Liver (tissue), 9 donors: Measurements from ENCODE around the gene GMDS. TPM values are rescaled to one million over a fixed set of nuclear protein-coding genes. Genes with fewer than 3 reads are reported as not detected.
"Not testable (repeated sequence)": the region's sequence is repeated elsewhere in the genome, so short reads cannot be mapped to it uniquely, and the experiment has no call there.

Experiments
- DNase-seq: peaks from one replicate; pipeline ENCODE4 v3.0.0-alpha.2; 2017; ENCODE audit warnings: low spot score
- H3K27ac ChIP-seq, 2 donors: one replicate each; pipeline ENCODE4 v1.7.0; 2013; ENCODE audit warnings: inconsistent platforms in 2 of 2, low read length in 2 of 2, control low read depth in 1 of 2, low read depth in 1 of 2, mild to moderate bottlenecking in 1 of 2
- H3K27me3 ChIP-seq, 4 donors: one replicate each; pipeline versions ENCODE4 v1.6.1 to v1.7.0; 2013; ENCODE audit warnings: low read length in 3 of 4, inconsistent platforms in 1 of 4, mild to moderate bottlenecking in 1 of 4, moderate library complexity in 1 of 4; ENCODE audit not compliant: control insufficient read depth in 4 of 4, insufficient read depth in 4 of 4
- H3K36me3 ChIP-seq, 4 donors: one replicate each; pipeline versions ENCODE4 v1.6.1 to v1.7.0; 2013; ENCODE audit warnings: low read length in 3 of 4, mild to moderate bottlenecking in 3 of 4, low read depth in 1 of 4, moderate library complexity in 1 of 4; ENCODE audit not compliant: control insufficient read depth in 4 of 4, insufficient read depth in 3 of 4
- H3K4me1 ChIP-seq, 4 donors: one replicate each; pipeline versions ENCODE4 v1.6.1 to v1.7.0; 2013; ENCODE audit warnings: low read length in 3 of 4, mild to moderate bottlenecking in 3 of 4, moderate library complexity in 1 of 4; ENCODE audit not compliant: control insufficient read depth in 4 of 4, insufficient read depth in 4 of 4
- H3K4me3 ChIP-seq, 3 donors: one replicate each; pipeline versions ENCODE4 v1.6.1 to v1.7.0; 2013; ENCODE audit warnings: low read length in 3 of 3, control low read depth in 1 of 3, low read depth in 1 of 3, mild to moderate bottlenecking in 1 of 3
- H3K9ac ChIP-seq, 2 donors: one replicate each; pipeline ENCODE4 v1.7.0; 2013; ENCODE audit warnings: low read length in 2 of 2, mild to moderate bottlenecking in 2 of 2, moderate library complexity in 2 of 2, control low read depth in 1 of 2, low read depth in 1 of 2
- H3K9me3 ChIP-seq, 4 donors: one replicate each; pipeline versions ENCODE4 v1.6.1 to v1.7.0; 2013; ENCODE audit warnings: low read length in 3 of 4; ENCODE audit not compliant: control insufficient read depth in 4 of 4
- CTCF ChIP-seq: fragments of 150-350 bp; IDR thresholded peaks from 2 replicates; pipeline ENCODE4 v1.5.1; 2017; ENCODE audit warnings: improper control_type of control experiment, low read depth, low read length; ENCODE audit not compliant: missing input control
- EGR1 ChIP-seq, 2 donors: IDR thresholded peaks; 2 replicates each; pipeline ENCODE4 v1.6.1; 2016 to 2018; ENCODE audit warnings: antibody characterized with exemption in 2 of 2, low read depth in 2 of 2
- GABPA ChIP-seq, 2 donors: IDR thresholded peaks in 1 of 2; conservative IDR thresholded peaks in 1 of 2; 2 replicates each; pipeline ENCODE4 v1.6.1; 2016; ENCODE audit warnings: antibody characterized with exemption in 2 of 2, mild to moderate bottlenecking in 1 of 2, moderate library complexity in 1 of 2
- NR2F2 ChIP-seq: IDR thresholded peaks from 2 replicates; pipeline ENCODE4 v1.6.1; 2016; ENCODE audit warnings: antibody characterized with exemption
- RAD21 ChIP-seq, 2 donors: IDR thresholded peaks; 2 replicates each; pipeline ENCODE4 v1.6.1; 2016; ENCODE audit warnings: antibody characterized with exemption in 2 of 2, mild to moderate bottlenecking in 2 of 2
- RXRA ChIP-seq, 2 donors: IDR thresholded peaks; 2 replicates each; pipeline ENCODE4 v1.6.1; 2017 to 2018; ENCODE audit warnings: antibody characterized with exemption in 2 of 2, mild to moderate bottlenecking in 1 of 2
- SP1 ChIP-seq: IDR thresholded peaks from 2 replicates; pipeline ENCODE4 v1.6.1; 2018; ENCODE audit warnings: antibody characterized with exemption, mild to moderate bottlenecking
- TAF1 ChIP-seq: conservative IDR thresholded peaks from 2 replicates; pipeline ENCODE4 v1.6.1; 2016; ENCODE audit warnings: antibody characterized with exemption, mild to moderate bottlenecking
- ZBTB33 ChIP-seq: IDR thresholded peaks from 2 replicates; pipeline ENCODE4 v1.6.1; 2016; ENCODE audit warnings: antibody characterized with exemption
- WGBS: extraction: QIAGEN DNeasy Blood & Tissue Kit; methylation state at CpG from one replicate; pipeline ENCODE4 v1.1.7; 2013; 5-methylcytosine and 5-hydroxymethylcytosine counted together
- polyA plus RNA-seq, 2 donors: library from polyadenylated mRNA; stranded (reverse) in 1 of 2; unstranded in 1 of 2; fragments of 200-250 nt in 1 of 2; fragments of >200 nt in 1 of 2; fragmentation: Nextera tagmentation in 1 of 2; extraction: Ambion mirVana in 1 of 2; gene quantifications; one replicate each; pipeline versions ENCODE4 v1.2.1 to v1.2.3, GENCODE V29; 2013 to 2015
- total RNA-seq, 2 donors: library from RNA; depleted of rRNA; stranded (reverse); fragments of >200 nt; gene quantifications; one replicate each; pipeline ENCODE4 v1.2.3, GENCODE V29; 2014
- donor health status: healthy.
- donor health status: healthy.
- donor health status: healthy.
- donor health status: healthy.
- donor health status: healthy.

Gene GMDS
- total and polyA plus RNA-seq, 4 donors = 3.5 to 15.6 (median 13.0) TPM

- H3K4me3 ChIP-seq = no peak overlapping the region
- H3K36me3 ChIP-seq = no peaks in the 10 kb centered on the region
- no peak overlapping the region for H3K9ac ChIP-seq
- no peak overlapping the region for H3K27ac ChIP-seq
- TF ChIP-seq EGR1 (IDR thresholded peaks at IDR 0.05; ENCODE audit: low read depth in 2 of 2) (no peak), NR2F2 (no peak), TAF1 (no peak), RAD21 (IDR thresholded peaks at IDR 0.05) (no peak), GABPA (IDR thresholded peaks at IDR 0.05 in 1 of 2, conservative IDR thresholded peaks at IDR 0.05 in 1 of 2) (no peak)
- H3K9me3 ChIP-seq = no peaks in the 10 kb centered on the region
- no peaks in the 10 kb centered on the region for H3K27me3 ChIP-seq
- no peak for DNase-seq
- H3K4me1 ChIP-seq = no peaks in the 10 kb centered on the region
- WGBS = 87% methylated on average over 6 of the region's 6 CpGs
Measured at GRCh38 chr6:1696463-1696850, 548.9 kb downstream of the GMDS start.

GRCh38 chr6:1695546-1696462 is 549.6 kb downstream of the GMDS start:
- Histone ChIP-seq H3K27me3 (no peaks in the 10 kb centered on the region), H3K9ac (no peak overlapping the region), H3K4me3 (no peak overlapping the region), H3K9me3 (no peaks in the 10 kb centered on the region), H3K36me3 (no peaks in the 10 kb centered on the region), H3K27ac (no peak overlapping the region), H3K4me1 (no peaks in the 10 kb centered on the region)
- no peak for TF ChIP-seq CTCF
- TF ChIP-seq RXRA (IDR thresholded peaks at IDR 0.05) = no peak
- TF ChIP-seq ZBTB33 = no peak
- TF ChIP-seq RAD21 (IDR thresholded peaks at IDR 0.05) = no peak
- TF ChIP-seq SP1 = no peak
- WGBS = 90% methylated on average over 10 of the region's 10 CpGs
- no peak for DNase-seq

GRCh38 chr6:1691828-1692227 is 553.6 kb downstream of the GMDS start:
- H3K36me3 ChIP-seq, H3K27me3 ChIP-seq, H3K4me3 ChIP-seq, H3K9ac ChIP-seq, H3K4me1 ChIP-seq, H3K27ac ChIP-seq, H3K9me3 ChIP-seq, DNase-seq: not testable (repeated sequence)
- 92% methylated on average over 2 of the region's 2 CpGs for WGBS

- not testable (repeated sequence) for H3K9me3 ChIP-seq, H3K9ac ChIP-seq, H3K4me3 ChIP-seq, H3K27ac ChIP-seq, H3K4me1 ChIP-seq, H3K27me3 ChIP-seq, DNase-seq, H3K36me3 ChIP-seq
- WGBS = 91% methylated on average over 2 of the region's 2 CpGs
Measured at GRCh38 chr6:1690656-1691055, 554.7 kb downstream of the GMDS start.
